ENCODE measurements around the gene TRIM56.

GRCh38 chr7:101128040-101128834 is 43.0 kb downstream of the TRIM56 start:
- TF ChIP-seq, protein P1, sequence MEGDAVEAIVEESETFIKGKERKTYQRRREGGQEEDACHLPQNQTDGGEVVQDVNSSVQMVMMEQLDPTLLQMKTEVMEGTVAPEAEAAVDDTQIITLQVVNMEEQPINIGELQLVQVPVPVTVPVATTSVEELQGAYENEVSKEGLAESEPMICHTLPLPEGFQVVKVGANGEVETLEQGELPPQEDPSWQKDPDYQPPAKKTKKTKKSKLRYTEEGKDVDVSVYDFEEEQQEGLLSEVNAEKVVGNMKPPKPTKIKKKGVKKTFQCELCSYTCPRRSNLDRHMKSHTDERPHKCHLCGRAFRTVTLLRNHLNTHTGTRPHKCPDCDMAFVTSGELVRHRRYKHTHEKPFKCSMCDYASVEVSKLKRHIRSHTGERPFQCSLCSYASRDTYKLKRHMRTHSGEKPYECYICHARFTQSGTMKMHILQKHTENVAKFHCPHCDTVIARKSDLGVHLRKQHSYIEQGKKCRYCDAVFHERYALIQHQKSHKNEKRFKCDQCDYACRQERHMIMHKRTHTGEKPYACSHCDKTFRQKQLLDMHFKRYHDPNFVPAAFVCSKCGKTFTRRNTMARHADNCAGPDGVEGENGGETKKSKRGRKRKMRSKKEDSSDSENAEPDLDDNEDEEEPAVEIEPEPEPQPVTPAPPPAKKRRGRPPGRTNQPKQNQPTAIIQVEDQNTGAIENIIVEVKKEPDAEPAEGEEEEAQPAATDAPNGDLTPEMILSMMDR (IDR thresholded peaks at IDR 0.05; ENCODE audit: insufficient read depth, low read length, poor library complexity, severe bottlenecking) = no peak
- no peak for TF ChIP-seq EZH2phosphoT487 (conservative IDR thresholded peaks at IDR 0.05; ENCODE audit: low read length)

Data from SU-DHL-6 (cell line).